Small intestine (tissue), 7 donors: Measurements from ENCODE around the gene MAGI1. TPM values are rescaled to one million over a fixed set of nuclear protein-coding genes. Genes with fewer than 3 reads are reported as not detected.

Source experiments
- DNase-seq, 2 donors: peaks; one replicate each; pipeline versions ENCODE4 v3.0.0 to v3.0.0-alpha.2; 2013
- FAIRE-seq: peaks from 2 replicates; lab custom pipeline; 2012; peaks lifted over from hg19 to GRCh38; lab: Jason Lieb, UNC
- H3K27ac ChIP-seq, 3 donors: one replicate each; pipeline ENCODE4 v1.5.1; 2013; ENCODE audit warnings: low read length in 2 of 3, mild to moderate bottlenecking in 2 of 3, control low read depth in 1 of 3, inconsistent platforms in 1 of 3, low read depth in 1 of 3, moderate library complexity in 1 of 3
- H3K27me3 ChIP-seq, 3 donors: one replicate each; pipeline ENCODE4 v1.6.1; 2013; ENCODE audit warnings: low read length in 3 of 3, inconsistent platforms in 1 of 3; ENCODE audit not compliant: control insufficient read depth in 3 of 3, insufficient read depth in 3 of 3
- H3K36me3 ChIP-seq, 3 donors: one replicate each; pipeline ENCODE4 v1.6.1; 2013; ENCODE audit warnings: low read length in 3 of 3, inconsistent platforms in 1 of 3, low read depth in 1 of 3, mild to moderate bottlenecking in 1 of 3, moderate library complexity in 1 of 3; ENCODE audit not compliant: control insufficient read depth in 3 of 3, insufficient read depth in 2 of 3
- H3K4me1 ChIP-seq, 3 donors: one replicate each; pipeline ENCODE4 v1.6.1; 2013; ENCODE audit warnings: low read length in 2 of 3, inconsistent platforms in 1 of 3, low read depth in 1 of 3, mild to moderate bottlenecking in 1 of 3, moderate library complexity in 1 of 3; ENCODE audit not compliant: control insufficient read depth in 3 of 3, insufficient read depth in 2 of 3
- H3K4me3 ChIP-seq, 3 donors: one replicate each; pipeline ENCODE4 v1.5.1; 2013; ENCODE audit warnings: low read length in 3 of 3, control low read depth in 1 of 3, inconsistent platforms in 1 of 3, low read depth in 1 of 3, mild to moderate bottlenecking in 1 of 3, moderate library complexity in 1 of 3
- H3K9me3 ChIP-seq, 2 donors: one replicate each; pipeline ENCODE4 v1.6.1; 2013; ENCODE audit warnings: low read depth in 1 of 2, low read length in 1 of 2; ENCODE audit not compliant: control insufficient read depth in 2 of 2, insufficient read depth in 1 of 2
- WGBS, 3 donors: extraction: QIAGEN DNeasy Blood & Tissue Kit; methylation state at CpG; one replicate each; pipeline ENCODE4 v1.1.7; 2013; 5-methylcytosine and 5-hydroxymethylcytosine counted together
- polyA plus RNA-seq, 4 donors: library from polyadenylated mRNA; stranded (reverse) in 3 of 4; unstranded in 1 of 4; fragments of 200-250 nt in 3 of 4; fragments of 120-200 nt in 1 of 4; gene quantifications; one replicate each; pipeline versions ENCODE4 v1.2.1 to v1.2.3, GENCODE V29; 2013
- donor health status: healthy with polysubstance abuse.
- donor health status: control.
- donor health status: control.
- donor health status: Bipolar disorder and iron deficiency.
- donor health status: healthy.

The MAGI1 gene
- polyA plus RNA-seq, 4 donors = 10.0 to 35.1 (median 12.6) TPM

DNA sequence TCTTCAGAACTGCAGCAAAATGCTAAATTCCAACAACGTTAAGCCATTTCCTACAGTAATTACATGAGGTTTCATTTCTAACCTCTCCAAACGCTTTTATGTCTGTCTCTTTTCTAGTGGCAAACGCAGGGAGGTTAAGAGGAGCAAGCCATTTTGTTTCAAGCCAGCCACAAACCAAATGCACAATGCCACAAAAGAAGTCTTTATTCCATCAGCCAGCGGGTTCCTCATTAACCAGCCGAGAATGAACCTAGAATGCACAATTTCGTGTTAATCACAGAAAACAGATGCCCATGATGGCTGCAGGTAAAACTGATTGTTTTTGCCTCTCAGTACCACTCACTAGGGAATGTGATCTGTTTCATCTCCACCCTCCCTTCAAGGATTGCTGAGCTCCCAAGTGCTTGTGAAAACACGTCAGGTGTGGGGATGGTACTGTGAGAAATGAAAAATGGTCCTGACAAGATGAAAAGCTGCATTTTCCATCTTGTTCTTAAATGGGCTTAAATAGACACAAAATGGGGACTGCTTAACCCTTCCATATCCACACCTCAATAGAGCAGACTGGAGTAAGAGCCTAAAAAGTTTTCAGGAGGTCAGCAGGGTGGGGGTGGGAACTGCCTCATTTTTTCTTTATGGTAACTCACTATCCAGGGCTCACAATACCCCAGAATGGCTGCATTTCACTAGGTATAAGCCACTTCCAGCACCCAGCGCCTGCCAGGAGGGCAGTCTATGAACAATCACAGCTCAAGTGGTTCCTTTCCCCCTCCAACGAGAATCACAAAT is 277.1 kb downstream of the MAGI1 start:
- no peaks in the 10 kb centered on the region for H3K36me3 ChIP-seq
- 83 to 87% (median 83%) methylated on average over 9 of the region's 9 CpGs for WGBS, 3 donors

DNA sequence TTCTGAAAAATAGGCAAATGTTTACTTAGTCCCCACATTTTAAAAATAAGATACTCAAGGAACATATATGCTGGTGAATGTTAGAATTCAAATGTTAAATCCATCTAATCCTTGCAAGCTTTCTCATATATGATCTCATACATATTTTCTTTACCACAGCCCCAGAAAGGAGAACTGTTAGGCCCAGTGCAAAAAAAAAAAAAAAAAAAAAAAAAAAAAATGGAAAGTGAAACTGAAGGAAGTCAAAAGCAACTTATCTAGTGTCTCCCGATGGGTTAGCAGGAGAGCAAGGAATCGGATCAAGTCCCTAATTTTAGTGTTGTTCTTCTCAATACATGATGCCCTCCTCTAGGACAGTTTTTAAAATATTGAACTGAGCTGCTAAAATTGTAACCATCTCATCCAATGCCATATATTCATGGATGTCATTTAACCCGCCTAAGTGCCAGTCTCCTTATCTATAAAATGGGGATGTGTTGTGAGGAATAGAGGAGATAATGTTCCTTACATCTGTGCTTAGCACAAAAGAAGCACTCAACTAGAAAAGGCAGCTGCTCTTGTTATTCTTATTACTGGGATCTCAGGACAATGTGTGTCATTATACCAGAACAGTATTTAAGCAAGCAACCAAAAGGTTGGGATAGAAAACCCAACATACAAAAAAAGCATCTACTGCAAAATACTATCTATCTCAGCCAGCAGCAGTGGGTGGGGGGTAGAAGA is 279.7 kb downstream of the MAGI1 start:
- Histone ChIP-seq H3K27ac (no peak overlapping the region), H3K4me3 (no peak overlapping the region), H3K9me3 (no peaks in the 10 kb centered on the region), H3K27me3 (no peaks in the 10 kb centered on the region), H3K4me1 (peaks cover 0 to 2% (median 0%) of the 10 kb centered on the region in 3 donors), H3K36me3 (no peaks in the 10 kb centered on the region)
- 21 to 34% (median 32%) methylated on average over 3 of the region's 3 CpGs for WGBS, 3 donors
- FAIRE-seq = no peak
- DNase-seq = no peak

More for the DNA sequence above, 277.1 kb downstream of the MAGI1 start:
- Histone ChIP-seq H3K27me3 (no peaks in the 10 kb centered on the region), H3K27ac (no peak overlapping the region), H3K9me3 (no peaks in the 10 kb centered on the region), H3K4me1 (peaks cover 0 to 2% (median 0%) of the 10 kb centered on the region in 3 donors), H3K4me3 (no peak overlapping the region)
- DNase-seq (no peak), FAIRE-seq (no peak)

GRCh38 chr3:65758438-65758837 is 280.3 kb downstream of the MAGI1 start:
- H3K27ac ChIP-seq = no peak overlapping the region
- WGBS, 3 donors = 57 to 79% (median 78%) methylated on average over 5 of the region's 5 CpGs
- no peak overlapping the region for H3K4me3 ChIP-seq
- no peaks in the 10 kb centered on the region for H3K9me3 ChIP-seq
- no peaks in the 10 kb centered on the region for H3K36me3 ChIP-seq
- H3K4me1 ChIP-seq = peaks cover 0 to 2% (median 0%) of the 10 kb centered on the region in 3 donors
- FAIRE-seq (no peak), DNase-seq (no peak)
- H3K27me3 ChIP-seq = no peaks in the 10 kb centered on the region

DNA sequence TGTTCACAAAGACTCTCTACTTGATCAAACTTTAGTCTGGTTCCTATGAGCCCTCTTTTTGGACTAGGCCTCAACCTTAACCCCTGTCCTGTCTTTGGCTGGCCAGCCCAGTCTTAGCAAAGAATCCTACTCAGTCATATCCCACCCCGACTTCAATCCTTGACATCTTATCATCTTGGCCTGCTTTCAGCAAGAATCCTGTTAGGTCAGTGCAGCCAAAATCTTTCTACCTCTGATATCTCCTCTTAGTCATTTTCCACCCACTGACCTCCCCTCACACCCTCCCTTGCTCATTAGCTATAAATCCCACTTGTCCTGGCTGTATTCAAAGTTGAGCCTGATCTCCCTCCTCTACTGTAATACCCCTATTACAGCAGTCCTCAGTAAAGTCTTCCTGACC is 286.1 kb downstream of the MAGI1 start:
- FAIRE-seq = no peak
- 81 to 92% (median 91%) methylated on average over 1 of the region's 1 CpG for WGBS, 3 donors
- Histone ChIP-seq H3K27me3 (no peaks in the 10 kb centered on the region), H3K4me1 (no peaks in the 10 kb centered on the region), H3K36me3 (no peaks in the 10 kb centered on the region), H3K4me3 (no peak overlapping the region), H3K27ac (no peak overlapping the region), H3K9me3 (no peaks in the 10 kb centered on the region)
- no peak for DNase-seq

DNA sequence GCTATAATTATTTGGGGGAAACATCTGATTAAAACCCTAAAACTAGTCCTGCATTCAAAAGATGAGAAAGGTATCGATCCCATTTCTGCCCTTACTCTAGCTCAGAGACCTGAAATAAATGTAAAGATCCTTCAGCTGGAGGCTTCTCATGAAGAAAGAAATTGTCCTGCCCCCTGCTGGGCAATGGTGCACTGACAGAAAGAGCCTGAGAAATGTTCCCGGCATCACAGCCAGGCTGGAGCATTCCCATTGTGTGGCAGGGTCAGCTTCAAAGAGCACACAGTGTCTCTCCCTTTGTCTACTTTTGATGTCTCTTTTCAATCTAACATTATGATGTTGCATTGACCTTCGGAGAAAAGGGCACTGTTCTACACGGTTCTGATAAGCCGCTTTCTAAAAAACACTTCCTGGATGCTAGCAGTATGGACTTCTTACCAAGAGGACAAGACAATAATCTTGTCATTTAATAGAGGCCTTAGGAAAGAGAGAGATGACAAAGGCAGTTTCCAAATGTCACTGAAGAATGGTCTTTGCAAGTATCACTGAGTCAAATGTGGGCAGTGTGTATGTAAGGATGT is 287.5 kb downstream of the MAGI1 start:
- no peak overlapping the region for H3K4me3 ChIP-seq
- no peak overlapping the region for H3K27ac ChIP-seq
- H3K36me3 ChIP-seq = no peaks in the 10 kb centered on the region
- no peaks in the 10 kb centered on the region for H3K4me1 ChIP-seq
- no peaks in the 10 kb centered on the region for H3K9me3 ChIP-seq
- WGBS, 3 donors = 48 to 61% (median 49%) methylated on average over 5 of the region's 5 CpGs
- peak; percentile 39 to 49 for DNase-seq
- FAIRE-seq = no peak
- H3K27me3 ChIP-seq = no peaks in the 10 kb centered on the region

- 83 to 100% (median 88%) methylated on average over 1 of the region's 1 CpG for WGBS, 3 donors
These were observed 289.7 kb downstream of the MAGI1 start for GRCh38 chr3:65749066-65749465.

GRCh38 chr3:65748326-65748725 is 290.4 kb downstream of the MAGI1 start:
- 92 to 100% (median 97%) methylated on average over 1 of the region's 1 CpG for WGBS, 3 donors
- H3K36me3 ChIP-seq = no peaks in the 10 kb centered on the region
- no peaks in the 10 kb centered on the region for H3K4me1 ChIP-seq
- H3K4me3 ChIP-seq = no peak overlapping the region
- FAIRE-seq = no peak
- no peaks in the 10 kb centered on the region for H3K27me3 ChIP-seq
- no peak overlapping the region for H3K27ac ChIP-seq
- H3K9me3 ChIP-seq = no peaks in the 10 kb centered on the region
- no peak for DNase-seq

More at GRCh38 chr3:65749066-65749465, 289.7 kb downstream of the MAGI1 start:
- DNase-seq (no peak), FAIRE-seq (no peak)
- H3K9me3 ChIP-seq = no peaks in the 10 kb centered on the region
- no peaks in the 10 kb centered on the region for H3K36me3 ChIP-seq
- no peak overlapping the region for H3K4me3 ChIP-seq
- H3K27me3 ChIP-seq = no peaks in the 10 kb centered on the region
- H3K4me1 ChIP-seq = no peaks in the 10 kb centered on the region
- no peak overlapping the region for H3K27ac ChIP-seq

DNA sequence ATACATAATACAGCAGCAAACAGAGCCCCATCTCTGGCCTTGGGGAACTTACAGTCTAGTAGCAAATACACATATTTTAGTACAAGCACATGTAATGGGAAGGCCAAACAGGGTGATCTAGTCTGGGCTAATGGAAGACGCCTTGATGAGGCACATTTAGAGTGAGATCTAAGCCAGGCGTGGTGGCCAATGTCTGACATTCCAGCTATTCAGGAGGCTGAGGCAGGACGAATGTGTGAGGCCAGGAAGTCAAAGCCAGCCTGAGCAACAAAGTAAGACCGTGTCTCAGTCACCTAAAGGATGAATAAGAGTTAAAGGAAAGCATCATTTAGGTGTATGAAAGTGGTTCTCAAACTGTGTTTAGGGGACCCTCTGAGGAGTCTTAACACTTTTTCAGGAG is 291.9 kb downstream of the MAGI1 start:
- no peaks in the 10 kb centered on the region for H3K36me3 ChIP-seq
- 80 to 85% (median 82%) methylated on average over 4 of the region's 4 CpGs for WGBS, 3 donors
- no peaks in the 10 kb centered on the region for H3K27me3 ChIP-seq
- H3K4me3 ChIP-seq = no peak overlapping the region
- FAIRE-seq = no peak
- H3K4me1 ChIP-seq = no peaks in the 10 kb centered on the region
- H3K9me3 ChIP-seq = no peaks in the 10 kb centered on the region
- H3K27ac ChIP-seq = no peak overlapping the region
- no peak for DNase-seq
